CD4-positive, alpha-beta T cell treated with Interleukin-17A for 1 hour (primary cell): Measurements from ENCODE around the gene MADD.
A peak's percentile ranks its signal among the peaks of the same experiment; 100 is the strongest.

Source experiments
- DNase-seq: peaks from one replicate; pipeline ENCODE4 v3.0.0-alpha.2; 2020

Gene MADD

DNA sequence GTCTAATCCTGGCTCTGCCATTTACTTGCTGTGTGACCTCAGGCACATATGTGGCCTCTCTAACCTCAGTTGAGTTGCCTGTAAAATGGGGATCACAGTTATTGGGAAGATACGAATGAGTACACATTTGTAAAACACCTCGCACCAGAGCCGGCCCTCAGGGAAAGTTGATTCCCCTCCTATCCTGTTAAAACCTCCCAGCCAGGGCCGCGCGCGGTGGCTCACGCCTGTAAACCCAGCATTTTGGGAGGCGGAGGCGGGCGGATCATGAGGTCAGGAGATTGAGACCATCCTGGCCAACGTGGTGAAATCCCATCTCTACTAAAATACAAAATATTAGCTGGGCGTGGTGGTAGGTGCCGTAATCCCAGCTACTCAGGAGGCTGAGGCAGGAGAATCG, 90.4 kb downstream of the MADD start:
- DNase-seq = no peak

DNA sequence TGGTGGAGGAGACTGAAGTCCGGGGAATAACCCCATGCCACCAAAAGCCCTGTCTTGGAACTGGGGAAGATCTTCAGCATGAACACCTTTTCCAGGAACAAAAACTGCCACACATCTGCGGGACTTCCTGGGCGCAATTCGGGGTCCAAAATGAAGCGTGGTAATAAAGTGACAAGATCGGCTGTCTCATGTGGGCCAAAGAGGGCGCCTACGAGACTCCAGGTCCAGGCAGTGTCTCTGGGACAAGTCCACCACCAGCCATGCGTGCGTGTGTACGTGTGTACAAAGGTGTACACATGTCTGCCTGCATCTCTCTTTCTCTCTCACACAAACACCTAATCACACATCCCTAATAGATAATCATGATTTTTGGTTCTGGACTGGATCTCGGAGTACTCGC, 91.5 kb downstream of the MADD start:
- DNase-seq = no peak

DNA sequence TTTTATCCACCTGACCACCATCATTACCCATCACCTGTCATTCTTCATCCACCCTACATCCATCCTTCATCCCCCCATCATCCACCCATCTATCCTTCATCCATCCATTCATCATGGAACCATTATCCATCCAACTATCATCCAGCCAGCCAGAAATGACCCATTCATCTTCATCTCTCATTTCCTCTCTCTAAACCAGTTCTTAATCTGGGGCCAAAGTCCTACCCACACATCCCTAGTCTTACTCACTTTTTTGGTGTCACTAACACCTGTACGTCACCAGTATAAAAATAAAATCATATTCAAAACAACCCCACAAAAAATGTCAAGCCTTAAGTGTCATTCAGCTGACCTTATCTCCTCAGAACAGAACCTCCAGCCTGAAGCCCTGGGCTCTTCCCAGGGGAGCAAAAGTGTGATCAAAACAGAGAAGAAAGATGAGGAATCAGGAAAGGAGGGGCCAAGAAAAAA, 96.1 kb downstream of the MADD start:
- no peak for DNase-seq

DNA sequence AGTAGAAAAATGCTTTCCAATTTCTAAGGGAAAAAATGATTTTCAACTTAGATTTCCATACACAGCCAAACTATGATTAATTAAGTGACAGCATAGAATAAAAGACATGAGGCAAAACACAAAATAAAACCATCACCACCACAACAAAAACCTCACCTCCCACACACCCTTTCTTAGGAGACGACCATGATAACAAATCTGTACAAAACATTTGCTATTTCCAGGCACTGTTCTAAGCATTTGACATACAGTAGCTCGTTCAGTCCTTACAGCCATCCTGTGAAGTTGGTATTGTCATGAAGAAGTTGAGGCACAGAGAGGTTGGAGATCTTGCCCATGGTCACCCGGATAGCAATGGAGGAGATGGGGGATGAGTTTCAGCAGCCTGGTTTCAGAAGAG, 99.7 kb downstream of the MADD start:
- no peak for DNase-seq

DNA sequence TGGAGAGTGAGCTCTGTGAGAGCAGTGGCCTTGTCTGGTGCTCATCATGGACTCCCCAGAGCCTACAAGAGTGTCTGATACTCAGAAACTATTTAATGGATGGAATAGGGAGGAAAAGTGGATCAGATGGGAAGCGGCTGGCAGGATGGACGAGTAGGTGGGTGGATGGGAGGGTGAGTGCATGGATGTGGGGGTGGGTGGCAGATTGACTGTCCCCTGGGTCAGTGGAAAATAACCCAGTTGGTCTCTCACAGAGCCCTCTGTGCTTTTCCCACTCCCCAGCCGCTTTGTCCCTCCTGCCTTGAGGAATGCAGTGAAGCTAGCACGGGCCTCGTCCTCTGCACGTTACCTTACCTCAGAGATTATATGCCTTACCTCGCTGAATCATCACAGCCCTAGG, 102.5 kb downstream of the MADD start:
- DNase-seq = no peak

DNA sequence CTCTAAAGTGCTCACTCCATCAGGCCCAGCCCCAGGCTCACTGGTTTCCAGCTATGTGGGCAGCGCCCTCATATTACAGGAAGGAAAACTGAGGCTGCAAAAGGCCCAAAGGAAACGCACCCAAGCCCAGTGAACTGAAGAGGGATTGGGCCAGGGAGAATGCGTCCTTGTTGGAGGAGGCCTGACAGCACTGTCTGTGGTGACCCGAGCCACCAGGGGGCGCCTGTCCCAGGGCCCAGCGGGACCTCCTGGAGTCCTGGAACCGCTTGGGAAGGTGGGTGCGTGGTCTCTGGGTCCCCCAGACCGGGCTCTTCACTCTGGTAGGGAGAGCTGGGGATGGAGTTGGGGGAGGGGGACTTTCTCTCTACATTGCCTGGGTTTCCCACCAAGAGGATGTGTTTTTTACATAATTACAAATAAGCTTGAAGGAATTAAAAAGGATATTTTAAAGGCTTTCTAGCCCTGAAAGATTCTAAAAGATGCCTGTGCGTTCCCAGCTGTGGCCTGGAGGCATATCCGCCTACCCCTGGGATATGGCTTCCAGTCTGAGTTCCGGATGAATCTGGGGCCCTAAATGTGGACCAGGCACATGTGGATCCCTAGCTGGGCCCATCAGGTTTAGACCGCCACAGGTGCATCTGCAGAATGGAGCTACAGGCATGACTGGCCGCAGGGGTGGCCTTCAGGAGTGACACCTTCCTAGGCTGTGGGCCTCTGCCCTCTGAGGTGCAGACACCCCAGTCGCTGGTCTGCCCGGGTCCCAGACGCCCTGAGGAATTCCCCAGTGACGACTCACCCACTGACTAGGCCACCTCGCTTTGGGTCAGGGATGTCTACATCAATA, 104.2 kb downstream of the MADD start:
- DNase-seq = peak; percentile 84

DNA sequence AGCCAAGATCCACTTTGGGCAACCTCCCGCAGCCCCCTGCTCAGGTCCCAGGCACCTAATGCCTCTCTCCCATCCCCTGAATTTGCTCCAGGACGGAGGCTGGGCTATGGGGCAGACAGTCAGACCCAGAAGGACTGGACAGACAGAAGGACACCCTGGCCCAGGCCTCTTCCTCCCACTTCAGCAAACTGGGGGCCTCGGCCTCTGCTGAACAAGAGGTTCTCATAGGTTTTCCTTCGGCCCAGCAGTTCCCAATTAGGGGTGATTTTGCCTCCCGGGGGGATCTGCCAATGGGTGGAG, 104.7 kb downstream of the MADD start:
- no peak for DNase-seq

DNA sequence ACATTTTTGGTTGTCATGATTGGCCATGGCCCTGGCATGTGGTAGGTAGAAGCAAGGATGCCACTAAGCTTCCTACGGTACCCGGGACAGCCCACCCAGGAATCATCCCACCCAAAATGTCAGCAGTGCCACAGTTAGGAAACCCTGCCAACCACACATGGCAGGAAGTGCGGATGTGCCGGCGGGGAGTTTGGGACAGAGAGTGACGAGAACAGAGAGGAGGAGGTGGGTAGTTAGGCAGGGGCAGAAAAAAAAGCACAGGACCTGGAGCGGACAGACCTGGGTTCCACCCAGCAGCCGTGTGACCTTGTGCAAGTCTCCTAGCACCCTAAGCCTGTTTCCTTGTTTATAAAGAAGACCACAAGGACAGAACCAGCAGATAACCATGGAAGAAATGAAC, 105.1 kb downstream of the MADD start:
- no peak for DNase-seq

DNA sequence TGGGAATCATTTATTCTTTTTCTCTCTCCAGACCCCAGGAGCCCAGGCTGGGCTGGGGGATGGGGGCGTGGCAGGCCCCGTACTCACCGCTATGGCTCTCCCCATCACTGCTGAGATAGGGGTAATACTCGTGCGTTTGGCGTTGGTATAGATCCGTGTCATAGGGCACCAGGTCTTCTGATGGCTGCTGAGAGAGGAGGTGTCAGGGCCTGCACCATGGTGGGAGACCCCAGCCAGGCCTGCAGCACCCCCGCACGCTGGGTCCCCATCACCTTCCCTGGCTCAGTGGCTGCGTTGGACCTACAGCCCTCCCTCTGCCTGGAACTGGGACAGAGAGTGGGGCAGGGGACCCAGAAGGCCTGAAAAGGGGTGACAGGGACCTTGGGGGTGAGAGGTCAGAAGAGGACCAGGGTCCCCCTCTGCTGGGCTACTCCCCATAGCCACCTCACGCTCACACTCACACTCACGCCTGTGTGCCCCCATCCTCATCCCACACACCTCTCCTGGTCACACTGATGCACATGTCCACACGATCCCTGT, 105.7 kb downstream of the MADD start:
- DNase-seq = no peak

DNA sequence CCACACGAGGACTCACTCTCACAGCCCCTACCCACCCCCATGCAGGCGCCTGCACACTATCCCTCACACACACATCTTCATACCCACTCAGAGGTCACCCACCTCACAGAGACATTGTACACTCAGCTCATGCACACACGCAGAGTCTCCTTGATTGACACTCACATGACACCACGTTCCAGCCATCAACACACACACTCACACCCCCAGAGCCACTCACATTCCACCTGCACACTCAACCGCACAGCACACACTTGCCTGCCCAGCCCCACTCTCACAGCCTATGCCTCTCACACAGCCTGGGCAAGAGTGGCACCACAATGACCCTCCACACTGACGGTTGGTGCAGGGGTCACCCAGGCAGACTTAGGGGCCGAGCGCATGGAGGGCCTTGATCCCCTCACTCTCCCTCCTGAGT, 106.2 kb downstream of the MADD start:
- DNase-seq = no peak

DNA sequence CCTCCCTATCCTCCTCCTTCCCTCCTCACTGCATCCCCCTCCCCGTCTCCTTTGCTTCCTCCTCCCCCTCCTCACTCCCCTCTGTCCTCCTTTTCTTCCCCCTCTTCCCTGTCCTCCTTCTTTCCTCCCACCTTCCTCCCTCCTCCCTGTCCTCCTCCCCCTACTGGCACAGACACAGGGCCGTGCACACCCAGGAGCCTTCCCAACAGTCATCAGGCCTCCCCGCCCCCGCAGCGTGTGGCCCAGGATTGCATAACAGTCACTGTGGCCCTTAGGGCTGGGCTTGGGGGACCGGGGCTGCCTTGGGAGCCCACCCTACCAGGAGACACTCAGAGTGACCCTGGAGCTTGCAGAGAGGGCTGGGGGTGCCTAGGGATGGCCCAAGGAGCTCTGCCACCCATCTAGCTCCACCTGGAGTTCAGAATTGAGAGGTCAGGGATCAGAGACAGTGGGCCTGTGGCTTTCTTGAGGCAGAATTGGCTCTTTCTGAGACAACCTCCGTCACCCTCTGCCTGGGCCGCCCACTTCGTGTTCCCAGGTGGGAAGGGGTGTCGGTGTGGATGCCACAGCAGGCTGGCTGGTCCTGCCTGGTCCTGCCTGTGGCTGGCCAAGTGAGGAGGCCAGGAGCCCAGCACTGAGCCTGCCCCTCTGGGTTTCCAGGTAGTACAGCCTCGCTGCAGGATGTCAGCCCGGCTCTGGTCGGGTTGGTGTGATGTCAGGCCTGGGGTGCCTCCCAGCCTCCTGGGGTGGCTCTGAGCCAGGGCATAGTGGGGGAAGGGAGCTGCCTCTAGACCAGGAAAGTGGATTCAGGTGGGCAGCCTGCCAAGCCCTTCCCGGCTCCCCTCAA, 106.8 kb downstream of the MADD start:
- DNase-seq = no peak

DNA sequence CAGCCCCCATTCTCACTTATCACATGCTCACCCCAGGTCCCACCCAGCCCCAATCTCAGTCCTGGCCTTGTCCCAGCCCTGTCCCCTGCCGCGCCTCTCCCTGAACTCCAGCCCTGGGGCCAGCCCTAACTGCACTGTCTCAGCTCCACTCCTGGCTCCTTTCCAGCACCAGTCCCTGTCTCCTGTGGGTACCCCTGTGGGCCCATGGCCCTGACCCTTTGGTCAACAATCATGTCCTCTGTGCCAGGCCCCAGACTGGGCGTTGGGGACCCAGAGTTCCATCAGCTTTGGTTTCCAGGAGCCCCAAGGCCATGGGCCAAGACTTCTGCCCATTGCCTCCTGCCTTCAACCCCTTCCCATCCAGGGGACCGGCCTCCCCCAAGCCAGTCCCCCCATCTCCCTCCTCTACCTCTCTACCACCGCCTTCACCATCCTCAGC, 107.7 kb downstream of the MADD start:
- DNase-seq = no peak

DNA sequence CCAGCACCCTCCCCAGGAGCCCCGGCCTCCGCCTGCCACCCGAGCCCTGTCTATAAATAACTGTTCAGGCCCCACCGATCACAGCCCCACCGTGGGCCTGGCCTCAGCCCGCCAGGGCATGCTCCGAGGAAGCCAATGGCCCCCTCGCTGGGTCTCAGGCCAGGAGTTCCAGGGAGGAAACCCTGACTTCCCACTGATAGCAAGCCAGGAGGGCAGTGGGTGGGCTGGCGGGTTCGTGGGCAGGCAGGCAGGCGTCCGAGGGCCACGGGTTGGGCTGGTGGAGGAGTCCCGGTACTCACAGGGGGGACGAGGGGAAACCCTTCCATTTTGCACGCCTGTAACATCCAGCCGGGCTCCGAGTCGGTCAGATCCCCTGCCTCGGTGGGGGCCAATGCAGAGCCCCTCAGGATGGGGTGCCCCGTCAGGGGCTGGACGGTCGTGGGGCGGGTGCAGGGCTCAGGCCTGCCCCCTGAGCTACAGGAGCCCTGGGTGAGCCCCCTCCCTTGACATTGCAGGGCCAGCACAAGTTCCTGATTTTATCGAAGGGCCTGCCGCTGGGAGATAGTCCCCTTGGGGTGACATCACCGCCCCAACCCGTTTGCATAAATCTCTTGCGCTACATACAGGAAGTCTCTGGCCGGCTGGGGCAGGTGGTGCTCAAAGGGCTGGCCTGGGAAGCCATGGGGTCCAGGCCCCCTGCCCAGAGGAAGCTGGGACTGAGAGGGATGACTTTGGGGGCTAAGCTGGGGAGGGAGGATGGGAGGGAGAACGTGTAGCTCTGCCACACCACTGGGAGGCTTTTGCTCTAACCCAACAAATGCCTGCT, 108.3 kb downstream of the MADD start, which contains the start of gene SPI1:
Gene SPI1, minus strand, starts transcription at position 538 of the 826 bp plus-strand sequence. Its CDS starts 194 bp downstream, at position 344.
- peak; percentile 35 for DNase-seq

DNA sequence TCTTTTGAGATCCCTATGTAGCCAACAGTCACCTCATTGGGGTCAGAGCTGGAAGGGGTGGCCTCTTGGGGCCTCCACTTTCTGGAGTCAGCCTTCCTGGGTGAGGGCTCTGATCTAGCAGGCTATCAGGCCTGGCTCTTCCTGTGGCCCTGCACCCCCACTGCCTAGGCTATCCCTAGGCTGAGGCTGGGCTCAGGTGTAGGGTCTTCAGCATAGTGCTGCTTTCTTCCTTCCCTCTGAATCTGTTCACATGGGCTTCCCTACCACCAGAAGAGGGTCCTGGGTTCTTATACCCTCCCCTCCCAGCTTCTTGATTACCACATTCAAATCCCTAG, 108.9 kb downstream of the MADD start:
- no peak for DNase-seq

DNA sequence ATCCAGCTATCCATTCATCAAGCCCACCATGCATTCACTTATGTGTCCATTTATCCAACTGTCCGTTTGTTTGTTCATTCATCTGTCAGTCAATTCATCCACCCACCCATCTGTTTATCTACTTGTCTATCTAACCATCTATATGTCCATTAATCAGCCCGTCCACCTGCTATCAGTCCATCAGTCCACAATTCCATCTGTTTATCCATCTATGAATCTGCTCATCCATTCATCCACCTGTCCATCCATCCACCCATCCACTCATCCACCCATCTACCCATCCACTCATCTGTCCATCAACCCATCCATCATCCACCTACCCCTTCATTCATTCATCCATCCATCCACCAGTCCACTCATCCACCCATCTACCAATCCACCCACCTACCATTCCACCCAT, 109.4 kb downstream of the MADD start:
- DNase-seq = no peak
